K562 (cell line): ENCODE measurements around the gene STX3.

Experiments
- CEBPB ChIP-seq: fragments of 450-650 bp; IDR thresholded peaks from 2 replicates; pipeline ENCODE4 v1.6.1; 2016; ENCODE audit warnings: missing genetic modification characterization, missing compliant biosample characterization
- KAT2B ChIP-seq: IDR thresholded peaks from one replicate; pipeline ENCODE4 v1.6.1; 2012; ENCODE audit warnings: low read depth, mild to moderate bottlenecking, control low read depth, inconsistent platforms, low read length, moderate library complexity
- MEF2A ChIP-seq: IDR thresholded peaks from 2 replicates; pipeline ENCODE4 v1.6.1; 2011; ENCODE audit warnings: low read depth, mild to moderate bottlenecking, low read length, moderate library complexity; ENCODE audit not compliant: control insufficient read depth
- NCOA2 ChIP-seq, 2 experiments: fragments of 450-650 bp; IDR thresholded peaks; 2 replicates each; pipeline ENCODE4 v1.6.1; 2018; ENCODE audit warnings: mild to moderate bottlenecking in 2 of 2, moderate library complexity in 1 of 2; ENCODE audit not compliant: partially characterized antibody in 2 of 2
- SETDB1 ChIP-seq: IDR thresholded peaks from one replicate; pipeline ENCODE4 v1.6.1; 2012; ENCODE audit warnings: low read length, control low read depth, inconsistent platforms
- SP2 ChIP-seq: IDR thresholded peaks from 2 replicates; pipeline ENCODE4 v1.6.1; 2011; ENCODE audit warnings: mild to moderate bottlenecking, low read depth, low read length, moderate library complexity; ENCODE audit not compliant: poor library complexity, severe bottlenecking; ENCODE audit errors: extremely low read depth
- TCF7 ChIP-seq: sonication (generic); IDR thresholded peaks from 2 replicates; pipeline ENCODE4 v1.6.1; 2016; ENCODE audit warnings: antibody characterized with exemption, borderline replicate concordance
- TCF7L2 ChIP-seq: fragments of 150-350 bp; IDR thresholded peaks from 2 replicates; pipeline ENCODE4 v1.6.1; 2016; ENCODE audit warnings: low read depth, mild to moderate bottlenecking, low read length, moderate library complexity
- ZNF23 ChIP-seq: fragments of 250-450 bp; sonication (Bioruptor Pico); IDR thresholded peaks from 2 replicates; pipeline ENCODE4 v1.4.0; 2020; ENCODE audit warnings: mild to moderate bottlenecking
- TF ChIP-seq, protein P1 (sequence below): IDR thresholded peaks from 2 replicates; pipeline ENCODE4 v1.6.1; 2016; ENCODE audit warnings: missing genetic modification characterization, missing compliant biosample characterization
- TF ChIP-seq, protein P2 (sequence below): sonication (generic); formaldehyde crosslinking; IDR thresholded peaks from 2 replicates; pipeline ENCODE4 v1.8.1; 2023; ENCODE audit warnings: missing genetic modification reagents, mild to moderate bottlenecking, borderline replicate concordance
- TF ChIP-seq, protein P3 (sequence below): fragments of 450-650 bp; IDR thresholded peaks from 2 replicates; pipeline ENCODE4 v1.6.1; 2016
- TF ChIP-seq, protein P4 (sequence below), 3 experiments: IDR thresholded peaks in 2 of 3; conservative IDR thresholded peaks in 1 of 3; 2 replicates each; pipeline ENCODE4 v1.5.1; 2011 to 2012; ENCODE audit warnings: low read length in 3 of 3, mild to moderate bottlenecking in 3 of 3, control low read depth in 2 of 3, improper control_type of control experiment in 1 of 3, inconsistent platforms in 1 of 3, low read depth in 1 of 3, mixed read lengths in 1 of 3, moderate library complexity in 1 of 3; ENCODE audit not compliant: insufficient read depth in 2 of 3
- TF ChIP-seq, protein P5 (sequence below): sonication (generic); formaldehyde crosslinking; IDR thresholded peaks from 2 replicates; pipeline ENCODE4 v1.8.1; 2023; ENCODE audit warnings: mild to moderate bottlenecking, missing genetic modification reagents

DNA sequence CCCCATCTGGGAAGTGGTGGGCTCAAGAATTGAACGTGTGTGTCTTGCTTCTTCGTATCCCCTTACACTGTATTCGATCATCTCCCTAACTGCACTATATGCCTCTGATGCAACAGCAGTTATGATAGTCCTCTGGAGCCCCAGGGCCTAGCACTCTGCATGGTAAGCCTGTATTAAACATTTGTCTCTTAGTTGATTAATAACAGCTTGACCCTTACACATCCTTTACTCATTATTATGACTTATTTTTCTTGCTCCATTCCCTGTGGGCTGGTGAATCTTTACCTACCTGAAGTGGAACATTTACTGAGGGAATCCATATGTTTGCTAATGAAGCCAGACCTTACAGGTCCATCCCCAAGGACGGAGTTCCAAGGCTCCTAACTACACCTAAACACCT is 5.6 kb downstream of the STX3 start:
- TF ChIP-seq KAT2B (no peak), TCF7 (no peak), TCF7L2 (no peak), NCOA2 (IDR thresholded peaks at IDR 0.05; ENCODE audit: partially characterized antibody in 2 of 2) (no peak), MEF2A (no peak), ZNF23 (CRISPR knock-in tag) (no peak), CEBPB (tag) (no peak), SP2 (no peak), SETDB1 (no peak)
- TF ChIP-seq, protein P1, sequence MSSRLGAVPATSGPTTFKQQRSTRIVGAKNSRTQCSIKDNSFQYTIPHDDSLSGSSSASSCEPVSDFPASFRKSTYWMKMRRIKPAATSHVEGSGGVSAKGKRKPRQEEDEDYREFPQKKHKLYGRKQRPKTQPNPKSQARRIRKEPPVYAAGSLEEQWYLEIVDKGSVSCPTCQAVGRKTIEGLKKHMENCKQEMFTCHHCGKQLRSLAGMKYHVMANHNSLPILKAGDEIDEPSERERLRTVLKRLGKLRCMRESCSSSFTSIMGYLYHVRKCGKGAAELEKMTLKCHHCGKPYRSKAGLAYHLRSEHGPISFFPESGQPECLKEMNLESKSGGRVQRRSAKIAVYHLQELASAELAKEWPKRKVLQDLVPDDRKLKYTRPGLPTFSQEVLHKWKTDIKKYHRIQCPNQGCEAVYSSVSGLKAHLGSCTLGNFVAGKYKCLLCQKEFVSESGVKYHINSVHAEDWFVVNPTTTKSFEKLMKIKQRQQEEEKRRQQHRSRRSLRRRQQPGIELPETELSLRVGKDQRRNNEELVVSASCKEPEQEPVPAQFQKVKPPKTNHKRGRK (tag), result no peak
- TF ChIP-seq, protein P2, sequence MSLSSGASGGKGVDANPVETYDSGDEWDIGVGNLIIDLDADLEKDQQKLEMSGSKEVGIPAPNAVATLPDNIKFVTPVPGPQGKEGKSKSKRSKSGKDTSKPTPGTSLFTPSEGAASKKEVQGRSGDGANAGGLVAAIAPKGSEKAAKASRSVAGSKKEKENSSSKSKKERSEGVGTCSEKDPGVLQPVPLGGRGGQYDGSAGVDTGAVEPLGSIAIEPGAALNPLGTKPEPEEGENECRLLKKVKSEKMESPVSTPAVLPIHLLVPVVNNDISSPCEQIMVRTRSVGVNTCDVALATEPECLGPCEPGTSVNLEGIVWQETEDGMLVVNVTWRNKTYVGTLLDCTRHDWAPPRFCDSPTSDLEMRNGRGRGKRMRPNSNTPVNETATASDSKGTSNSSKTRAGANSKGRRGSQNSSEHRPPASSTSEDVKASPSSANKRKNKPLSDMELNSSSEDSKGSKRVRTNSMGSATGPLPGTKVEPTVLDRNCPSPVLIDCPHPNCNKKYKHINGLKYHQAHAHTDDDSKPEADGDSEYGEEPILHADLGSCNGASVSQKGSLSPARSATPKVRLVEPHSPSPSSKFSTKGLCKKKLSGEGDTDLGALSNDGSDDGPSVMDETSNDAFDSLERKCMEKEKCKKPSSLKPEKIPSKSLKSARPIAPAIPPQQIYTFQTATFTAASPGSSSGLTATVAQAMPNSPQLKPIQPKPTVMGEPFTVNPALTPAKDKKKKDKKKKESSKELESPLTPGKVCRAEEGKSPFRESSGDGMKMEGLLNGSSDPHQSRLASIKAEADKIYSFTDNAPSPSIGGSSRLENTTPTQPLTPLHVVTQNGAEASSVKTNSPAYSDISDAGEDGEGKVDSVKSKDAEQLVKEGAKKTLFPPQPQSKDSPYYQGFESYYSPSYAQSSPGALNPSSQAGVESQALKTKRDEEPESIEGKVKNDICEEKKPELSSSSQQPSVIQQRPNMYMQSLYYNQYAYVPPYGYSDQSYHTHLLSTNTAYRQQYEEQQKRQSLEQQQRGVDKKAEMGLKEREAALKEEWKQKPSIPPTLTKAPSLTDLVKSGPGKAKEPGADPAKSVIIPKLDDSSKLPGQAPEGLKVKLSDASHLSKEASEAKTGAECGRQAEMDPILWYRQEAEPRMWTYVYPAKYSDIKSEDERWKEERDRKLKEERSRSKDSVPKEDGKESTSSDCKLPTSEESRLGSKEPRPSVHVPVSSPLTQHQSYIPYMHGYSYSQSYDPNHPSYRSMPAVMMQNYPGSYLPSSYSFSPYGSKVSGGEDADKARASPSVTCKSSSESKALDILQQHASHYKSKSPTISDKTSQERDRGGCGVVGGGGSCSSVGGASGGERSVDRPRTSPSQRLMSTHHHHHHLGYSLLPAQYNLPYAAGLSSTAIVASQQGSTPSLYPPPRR (CRISPR knock-in tag), result no peak
- TF ChIP-seq, protein P3, sequence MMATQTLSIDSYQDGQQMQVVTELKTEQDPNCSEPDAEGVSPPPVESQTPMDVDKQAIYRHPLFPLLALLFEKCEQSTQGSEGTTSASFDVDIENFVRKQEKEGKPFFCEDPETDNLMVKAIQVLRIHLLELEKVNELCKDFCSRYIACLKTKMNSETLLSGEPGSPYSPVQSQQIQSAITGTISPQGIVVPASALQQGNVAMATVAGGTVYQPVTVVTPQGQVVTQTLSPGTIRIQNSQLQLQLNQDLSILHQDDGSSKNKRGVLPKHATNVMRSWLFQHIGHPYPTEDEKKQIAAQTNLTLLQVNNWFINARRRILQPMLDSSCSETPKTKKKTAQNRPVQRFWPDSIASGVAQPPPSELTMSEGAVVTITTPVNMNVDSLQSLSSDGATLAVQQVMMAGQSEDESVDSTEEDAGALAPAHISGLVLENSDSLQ, result no peak
- TF ChIP-seq, protein P4, sequence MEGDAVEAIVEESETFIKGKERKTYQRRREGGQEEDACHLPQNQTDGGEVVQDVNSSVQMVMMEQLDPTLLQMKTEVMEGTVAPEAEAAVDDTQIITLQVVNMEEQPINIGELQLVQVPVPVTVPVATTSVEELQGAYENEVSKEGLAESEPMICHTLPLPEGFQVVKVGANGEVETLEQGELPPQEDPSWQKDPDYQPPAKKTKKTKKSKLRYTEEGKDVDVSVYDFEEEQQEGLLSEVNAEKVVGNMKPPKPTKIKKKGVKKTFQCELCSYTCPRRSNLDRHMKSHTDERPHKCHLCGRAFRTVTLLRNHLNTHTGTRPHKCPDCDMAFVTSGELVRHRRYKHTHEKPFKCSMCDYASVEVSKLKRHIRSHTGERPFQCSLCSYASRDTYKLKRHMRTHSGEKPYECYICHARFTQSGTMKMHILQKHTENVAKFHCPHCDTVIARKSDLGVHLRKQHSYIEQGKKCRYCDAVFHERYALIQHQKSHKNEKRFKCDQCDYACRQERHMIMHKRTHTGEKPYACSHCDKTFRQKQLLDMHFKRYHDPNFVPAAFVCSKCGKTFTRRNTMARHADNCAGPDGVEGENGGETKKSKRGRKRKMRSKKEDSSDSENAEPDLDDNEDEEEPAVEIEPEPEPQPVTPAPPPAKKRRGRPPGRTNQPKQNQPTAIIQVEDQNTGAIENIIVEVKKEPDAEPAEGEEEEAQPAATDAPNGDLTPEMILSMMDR (IDR thresholded peaks at IDR 0.05 in 2 of 3, conservative IDR thresholded peaks at IDR 0.05 in 1 of 3; ENCODE audit: insufficient read depth in 2 of 3, low read depth in 1 of 3, low read length in 3 of 3), result no peak
- TF ChIP-seq, protein P5, sequence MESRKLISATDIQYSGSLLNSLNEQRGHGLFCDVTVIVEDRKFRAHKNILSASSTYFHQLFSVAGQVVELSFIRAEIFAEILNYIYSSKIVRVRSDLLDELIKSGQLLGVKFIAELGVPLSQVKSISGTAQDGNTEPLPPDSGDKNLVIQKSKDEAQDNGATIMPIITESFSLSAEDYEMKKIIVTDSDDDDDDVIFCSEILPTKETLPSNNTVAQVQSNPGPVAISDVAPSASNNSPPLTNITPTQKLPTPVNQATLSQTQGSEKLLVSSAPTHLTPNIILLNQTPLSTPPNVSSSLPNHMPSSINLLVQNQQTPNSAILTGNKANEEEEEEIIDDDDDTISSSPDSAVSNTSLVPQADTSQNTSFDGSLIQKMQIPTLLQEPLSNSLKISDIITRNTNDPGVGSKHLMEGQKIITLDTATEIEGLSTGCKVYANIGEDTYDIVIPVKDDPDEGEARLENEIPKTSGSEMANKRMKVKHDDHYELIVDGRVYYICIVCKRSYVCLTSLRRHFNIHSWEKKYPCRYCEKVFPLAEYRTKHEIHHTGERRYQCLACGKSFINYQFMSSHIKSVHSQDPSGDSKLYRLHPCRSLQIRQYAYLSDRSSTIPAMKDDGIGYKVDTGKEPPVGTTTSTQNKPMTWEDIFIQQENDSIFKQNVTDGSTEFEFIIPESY (CRISPR knock-in tag), result no peak
